GM13977 (cell line): ENCODE results near the gene ACOXL.

Experiments
- DNase-seq: peaks from one replicate; pipeline ENCODE4 v3.0.0; 2012; ENCODE audit warnings: low spot score
- CTCF ChIP-seq: IDR thresholded peaks from 2 replicates; pipeline ENCODE4 v1.5.1; 2012; ENCODE audit warnings: mild to moderate bottlenecking, control low read depth; ENCODE audit not compliant: insufficient read depth; ENCODE audit errors: extremely low read depth, missing control alignments
- in situ Hi-C: fragments of 300-500 bp; cut with MboI; formaldehyde crosslinking; loops from one replicate; pipeline ENCODE4 v1.12.0; 2022; ENCODE audit warnings: low sequenced_read_pairs, low pct_unique_long_range_greater_than_20kb, mixed read lengths, inconsistent platforms; ENCODE audit not compliant: unreplicated experiment

Gene ACOXL

GRCh38 chr2:111061191-111061590 is 328.8 kb downstream of the ACOXL start:
- no peak for DNase-seq
- in situ Hi-C loops, result no loop called here
- TF ChIP-seq CTCF, result no peak

- TF ChIP-seq CTCF, result no peak
- in situ Hi-C loops, result no loop called here
Observed at GRCh38 chr2:111062417-111062816, 330.0 kb downstream of the ACOXL start.

GRCh38 chr2:111066062-111066593 is 333.8 kb downstream of the ACOXL start:
- in situ Hi-C loops, result no loop called here
- no peak for DNase-seq

More at GRCh38 chr2:111062417-111062816, 330.0 kb downstream of the ACOXL start:
- DNase-seq, result no peak

GRCh38 chr2:111068435-111069058 is 336.2 kb downstream of the ACOXL start:
- no peak for DNase-seq
- in situ Hi-C loops, result no loop called here

More at GRCh38 chr2:111066062-111066593, 333.8 kb downstream of the ACOXL start:
- no peak for TF ChIP-seq CTCF

GRCh38 chr2:111069722-111070121 is 337.3 kb downstream of the ACOXL start:
- DNase-seq, result no peak
- in situ Hi-C loops, result no loop called here
- TF ChIP-seq CTCF, result peak; percentile 31

More at GRCh38 chr2:111068435-111069058, 336.2 kb downstream of the ACOXL start:
- no peak for TF ChIP-seq CTCF

GRCh38 chr2:111071600-111072171 is 339.3 kb downstream of the ACOXL start:
- TF ChIP-seq CTCF, result no peak
- in situ Hi-C loops, result no loop called here
- no peak for DNase-seq
